WTC11 (cell line): ENCODE data around the gene CFAP58.

Experiments used
- CTCF ChIP-seq: fragments of 200-600 bp; IDR thresholded peaks from 2 replicates; pipeline ENCODE4 v1.8.0; 2022; ENCODE audit warnings: antibody characterized with exemption
- ESRRA ChIP-seq: sonication (generic); formaldehyde crosslinking; IDR thresholded peaks from 2 replicates; pipeline ENCODE4 v1.8.1; 2022; ENCODE audit warnings: mild to moderate bottlenecking, missing genetic modification reagents, borderline replicate concordance
- GABPB1 ChIP-seq: sonication (generic); formaldehyde crosslinking; IDR thresholded peaks from 2 replicates; pipeline ENCODE4 v1.8.1; 2023; ENCODE audit warnings: mild to moderate bottlenecking, missing genetic modification reagents
- MAX ChIP-seq: sonication (generic); formaldehyde crosslinking; IDR thresholded peaks from 2 replicates; pipeline ENCODE4 v1.8.0; 2022; ENCODE audit warnings: mild to moderate bottlenecking, missing genetic modification reagents
- NFYB ChIP-seq: sonication (generic); formaldehyde crosslinking; conservative IDR thresholded peaks from 2 replicates; pipeline ENCODE4 v1.8.0; 2022; ENCODE audit warnings: low read depth, missing genetic modification reagents
- PREB ChIP-seq: sonication (generic); formaldehyde crosslinking; IDR thresholded peaks from 2 replicates; pipeline ENCODE4 v1.8.1; 2022; ENCODE audit warnings: mild to moderate bottlenecking, missing genetic modification reagents, moderate library complexity, borderline replicate concordance
- SP1 ChIP-seq: sonication (generic); formaldehyde crosslinking; conservative IDR thresholded peaks from 2 replicates; pipeline ENCODE4 v1.8.1; 2022; ENCODE audit warnings: missing genetic modification reagents
- TEAD4 ChIP-seq: sonication (generic); formaldehyde crosslinking; IDR thresholded peaks from 2 replicates; pipeline ENCODE4 v1.8.0; 2022; ENCODE audit warnings: mild to moderate bottlenecking, missing genetic modification reagents

GRCh38 chr10:104388830-104389229 is 35.2 kb downstream of the CFAP58 start:
- TF ChIP-seq CTCF (no peak), TEAD4 (no peak), SP1 (no peak), ESRRA (no peak), NFYB (CRISPR knock-in tag) (no peak), PREB (no peak), GABPB1 (no peak), MAX (no peak)
